Psoas muscle (tissue), 8 donors: ENCODE measurements around the gene EPB41L4B. TPM values are rescaled to one million over a fixed set of nuclear protein-coding genes. Genes with fewer than 3 reads are reported as not detected.
"Not testable (repeated sequence)": the region's sequence is repeated elsewhere in the genome, so short reads cannot be mapped to it uniquely, and the experiment has no call there.

ENCODE experiments used
- ATAC-seq, 4 donors: fragments of 200-7000 bp; cut with Tn5 transposase; one replicate each; pipeline ENCODE4 v1.9.1; 2020; ENCODE audit warnings: moderate library complexity in 3 of 4, mild to moderate bottlenecking in 2 of 4
- DNase-seq, 2 donors: peaks; one replicate each; pipeline ENCODE4 v3.0.0-alpha.2; 2020
- H3K27ac ChIP-seq: fragments of 200-600 bp; one replicate; pipeline ENCODE4 v1.8.0; 2022
- H3K27me3 ChIP-seq, 3 donors: fragments of 200-600 bp in 1 of 3; one replicate each; pipeline versions ENCODE4 v1.6.1 to v1.8.0; 2013 to 2022; ENCODE audit warnings: low read length in 2 of 3, mild to moderate bottlenecking in 2 of 3, moderate library complexity in 1 of 3; ENCODE audit not compliant: insufficient read depth in 3 of 3
- H3K36me3 ChIP-seq, 2 donors: fragments of 200-600 bp in 1 of 2; one replicate each; pipeline versions ENCODE4 v1.6.1 to v1.8.0; 2013 to 2022; ENCODE audit warnings: low read depth in 1 of 2, mild to moderate bottlenecking in 1 of 2, moderate library complexity in 1 of 2; ENCODE audit not compliant: insufficient read depth in 1 of 2
- H3K4me1 ChIP-seq: fragments of 200-600 bp; one replicate; pipeline ENCODE4 v1.8.0; 2022
- H3K4me3 ChIP-seq: fragments of 200-600 bp; one replicate; pipeline ENCODE4 v1.8.0; 2022; ENCODE audit warnings: mild to moderate bottlenecking
- H3K9me3 ChIP-seq: fragments of 200-600 bp; one replicate; pipeline ENCODE4 v1.8.0; 2022
- WGBS, 3 donors: extraction: QIAGEN DNeasy Blood & Tissue Kit; methylation state at CpG; one replicate each; pipeline versions ENCODE4 v1.1.6 to v1.1.7; 2013; 5-methylcytosine and 5-hydroxymethylcytosine counted together
- intact Hi-C, 2 donors: fragments of 100-400 bp; cut with DNase I; formaldehyde crosslinking; loops; one replicate each; pipeline versions ENCODE4 v1.11.0 to v1.14.2; 2022
- polyA plus RNA-seq, 3 donors: library from polyadenylated mRNA; stranded (reverse); fragments of 200-250 nt; gene quantifications; one replicate each; pipeline ENCODE4 v1.2.3, GENCODE V29; 2013
- total RNA-seq, 4 donors: library from RNA; stranded (reverse); fragmentation: NEBNext Ultra II Directional in 2 of 4; extraction: Animal tissue kit (Norgen Biotek cat#: 25700) in 2 of 4; gene quantifications; one replicate each; pipeline versions ENCODE4 v1.2.1 to v1.2.4, GENCODE V29; 2021 to 2023
- TF ChIP-seq, protein P1 (sequence below): fragments of 200-600 bp; IDR thresholded peaks from one replicate; pipeline ENCODE4 v1.8.0; 2022; ENCODE audit warnings: antibody characterized with exemption
- donor health status: healthy with polysubstance abuse.
- donor health status: DM: no; HTN: no; CAD: no; lungs with moderate emphysema.
- donor health status: Bipolar disorder and iron deficiency.
- donor health status: healthy.
- donor health status: DM: yes; HTN: yes; CAD: no.
- donor health status: DM: no; HTN: no; CAD: no.
- donor health status: DM: no; HTN: no; CAD: no.
- donor health status: DM: yes; HTN: yes; CAD: no.

Gene EPB41L4B
- total and polyA plus RNA-seq, 7 donors = 0.33 to 4.6 (median 1.8) TPM

DNA sequence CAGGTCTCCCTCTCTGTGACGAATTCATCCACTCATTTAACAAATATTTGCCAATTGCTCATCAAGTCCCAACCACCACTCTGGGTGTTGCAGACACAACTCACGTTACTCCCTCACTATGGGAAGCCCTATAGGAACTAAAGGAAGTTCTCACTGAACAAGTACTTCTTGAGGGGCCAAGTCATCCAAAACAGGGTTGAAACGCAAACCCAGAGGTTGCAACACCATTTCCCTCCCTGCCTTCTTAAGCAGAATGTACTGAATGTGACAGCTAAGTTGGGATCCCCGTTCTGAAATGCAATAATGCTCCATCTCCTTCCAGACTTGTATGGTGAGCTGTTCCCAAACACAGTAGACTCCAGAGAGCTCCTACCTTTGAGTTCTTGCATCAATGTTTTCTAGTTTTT is 34.3 kb downstream of the EPB41L4B start:
- H3K27ac ChIP-seq = peak overlapping the region; percentile 21
- no peak for DNase-seq

DNA sequence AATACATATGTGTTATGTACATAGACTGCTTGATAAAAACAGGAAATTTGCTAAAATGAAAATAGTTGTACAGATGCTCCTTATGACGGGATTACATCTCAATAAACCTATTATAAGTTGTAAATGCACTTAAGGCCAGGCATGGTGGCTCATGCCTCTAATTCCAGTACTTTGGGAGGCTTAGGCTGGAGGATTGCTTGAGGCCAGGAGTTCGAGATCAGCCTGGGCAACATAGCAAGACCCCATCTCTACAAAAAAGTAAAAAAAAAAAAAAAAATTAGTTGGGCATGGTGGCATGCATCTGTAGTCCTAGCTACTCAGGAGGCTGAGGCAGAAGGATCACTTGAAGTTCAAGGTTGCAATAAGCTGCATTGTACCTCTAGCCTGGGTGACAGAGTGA is 37.2 kb downstream of the EPB41L4B start:
- H3K4me3 ChIP-seq, DNase-seq, intact Hi-C loops, H3K27ac ChIP-seq, ATAC-seq, H3K4me1 ChIP-seq, H3K9me3 ChIP-seq, H3K27me3 ChIP-seq, H3K36me3 ChIP-seq: not testable (repeated sequence)
- WGBS, 3 donors = 86 to 96% (median 91%) methylated on average over 2 of the region's 2 CpGs

More for the DNA sequence above, 34.3 kb downstream of the EPB41L4B start:
- intact Hi-C loops = no loop called here
- Histone ChIP-seq H3K36me3 (no peaks in the 10 kb centered on the region), H3K9me3 (no peaks in the 10 kb centered on the region), H3K4me1 (peaks cover 3% of the 10 kb centered on the region), H3K27me3 (no peaks in the 10 kb centered on the region), H3K4me3 (no peak overlapping the region)
- TF ChIP-seq, protein P1, sequence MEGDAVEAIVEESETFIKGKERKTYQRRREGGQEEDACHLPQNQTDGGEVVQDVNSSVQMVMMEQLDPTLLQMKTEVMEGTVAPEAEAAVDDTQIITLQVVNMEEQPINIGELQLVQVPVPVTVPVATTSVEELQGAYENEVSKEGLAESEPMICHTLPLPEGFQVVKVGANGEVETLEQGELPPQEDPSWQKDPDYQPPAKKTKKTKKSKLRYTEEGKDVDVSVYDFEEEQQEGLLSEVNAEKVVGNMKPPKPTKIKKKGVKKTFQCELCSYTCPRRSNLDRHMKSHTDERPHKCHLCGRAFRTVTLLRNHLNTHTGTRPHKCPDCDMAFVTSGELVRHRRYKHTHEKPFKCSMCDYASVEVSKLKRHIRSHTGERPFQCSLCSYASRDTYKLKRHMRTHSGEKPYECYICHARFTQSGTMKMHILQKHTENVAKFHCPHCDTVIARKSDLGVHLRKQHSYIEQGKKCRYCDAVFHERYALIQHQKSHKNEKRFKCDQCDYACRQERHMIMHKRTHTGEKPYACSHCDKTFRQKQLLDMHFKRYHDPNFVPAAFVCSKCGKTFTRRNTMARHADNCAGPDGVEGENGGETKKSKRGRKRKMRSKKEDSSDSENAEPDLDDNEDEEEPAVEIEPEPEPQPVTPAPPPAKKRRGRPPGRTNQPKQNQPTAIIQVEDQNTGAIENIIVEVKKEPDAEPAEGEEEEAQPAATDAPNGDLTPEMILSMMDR = no peak
- 61 to 71% (median 62%) methylated on average over 4 of the region's 4 CpGs for WGBS, 3 donors
- peak in 3 of 4 donors; percentile 26 to 83 (median 30) for ATAC-seq

DNA sequence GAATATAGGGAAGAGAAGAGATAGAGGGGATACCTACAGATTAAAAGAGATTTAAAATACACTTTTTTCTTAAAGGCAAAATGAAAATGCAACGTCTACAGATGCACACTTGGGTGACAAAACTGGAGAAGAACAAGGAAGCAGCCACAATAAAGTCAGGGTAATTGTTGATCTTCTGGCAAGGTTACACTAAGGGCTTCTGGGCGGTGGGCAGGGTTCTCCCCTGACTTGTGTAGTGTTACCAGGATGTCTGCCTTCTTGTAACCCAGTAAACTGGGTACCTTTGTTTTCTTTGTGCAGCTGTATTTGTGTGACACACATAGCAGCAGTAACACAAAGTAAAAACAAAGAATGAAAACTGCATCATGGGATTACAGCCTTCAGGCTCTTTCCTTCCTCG is 37.8 kb downstream of the EPB41L4B start:
- TF ChIP-seq, protein P1 = no peak
- Histone ChIP-seq H3K4me3 (no peak overlapping the region), H3K27me3 (no peaks in the 10 kb centered on the region), H3K9me3 (no peaks in the 10 kb centered on the region), H3K4me1 (peaks cover 3% of the 10 kb centered on the region), H3K27ac (no peak overlapping the region), H3K36me3 (no peaks in the 10 kb centered on the region)
- DNase-seq (no peak), ATAC-seq (no peak)
- intact Hi-C loops = no loop called here
- WGBS, 3 donors = 77 to 83% (median 79%) methylated on average over 3 of the region's 3 CpGs

DNA sequence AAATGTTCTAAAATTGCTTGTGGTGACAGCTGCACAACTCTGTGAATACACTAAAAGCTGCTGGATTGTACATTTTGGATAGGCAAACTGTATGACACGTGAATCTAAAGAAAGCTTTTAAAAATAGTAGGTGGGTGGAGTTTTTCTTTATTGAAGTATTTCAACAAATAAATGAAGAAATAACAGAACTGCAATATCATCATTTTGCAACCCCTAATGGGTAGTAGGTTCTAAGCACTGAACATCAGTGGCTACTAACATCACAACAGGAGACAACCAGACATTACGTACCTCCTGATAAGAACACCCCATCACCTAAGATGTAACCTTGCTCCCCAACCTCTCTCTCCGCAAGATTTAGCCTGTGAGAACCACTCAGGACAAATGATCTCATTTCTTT is 38.6 kb downstream of the EPB41L4B start:
- H3K4me1 ChIP-seq = peaks cover 3% of the 10 kb centered on the region
- H3K27me3 ChIP-seq = no peaks in the 10 kb centered on the region
- H3K27ac ChIP-seq = no peak overlapping the region
- TF ChIP-seq, protein P1 = no peak
- WGBS, 3 donors = 90 to 92% (median 90%) methylated on average over 3 of the region's 3 CpGs
- no peak for DNase-seq
- H3K4me3 ChIP-seq = no peak overlapping the region
- H3K36me3 ChIP-seq = no peaks in the 10 kb centered on the region
- intact Hi-C loops = no loop called here
- no peak for ATAC-seq
- no peaks in the 10 kb centered on the region for H3K9me3 ChIP-seq

DNA sequence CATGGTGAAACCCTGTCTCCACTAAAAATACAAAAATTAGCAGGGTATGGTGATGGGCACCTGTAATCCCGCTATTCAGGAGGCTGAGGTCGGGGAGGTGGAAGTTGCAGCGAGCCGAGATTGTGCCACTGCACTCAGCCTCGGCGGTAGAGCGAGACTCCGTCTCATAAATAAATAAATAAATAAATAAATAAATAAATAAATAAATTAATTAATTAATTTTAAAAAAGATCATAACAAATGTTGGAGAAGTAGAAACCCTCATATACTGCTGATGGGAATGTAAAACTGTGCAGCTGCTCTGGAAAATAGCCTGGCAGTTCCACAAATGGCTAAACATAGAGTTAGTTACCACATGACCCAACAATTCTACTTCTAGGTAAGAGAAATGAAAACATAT is 39.3 kb downstream of the EPB41L4B start:
- Histone ChIP-seq H3K27me3 (no peaks in the 10 kb centered on the region), H3K9me3 (no peaks in the 10 kb centered on the region), H3K4me1 (no peaks in the 10 kb centered on the region), H3K36me3 (no peaks in the 10 kb centered on the region), H3K4me3 (no peak overlapping the region), H3K27ac (no peak overlapping the region)
- WGBS, 3 donors = 96 to 97% (median 97%) methylated on average over 8 of the region's 8 CpGs
- intact Hi-C loops = no loop called here
- DNase-seq (no peak), ATAC-seq (no peak)
- TF ChIP-seq, protein P1 = no peak
